Activated CD4-positive, alpha-beta memory T cell treated with anti-CD3 and anti-CD28 coated beads, Interleukin-2, amount 10 ng/mL, durations not matched to agents 7 days and 5 days (primary cell): ENCODE data around the gene CLEC16A. TPM values are rescaled to one million over a fixed set of nuclear protein-coding genes. Genes with fewer than 3 reads are reported as not detected.
A peak's percentile ranks its signal among the peaks of the same experiment; 100 is the strongest.
"Not testable (repeated sequence)": the region's sequence is repeated elsewhere in the genome, so short reads cannot be mapped to it uniquely, and the experiment has no call there.

ENCODE experiments used
- CTCF ChIA-PET: fragments of 350-600 bp; sonication (Branson Sonifier 250); formaldehyde crosslinking; loops from one replicate; lab custom pipeline; 2021; ENCODE audit warnings: antibody characterized with exemption, inconsistent platforms; lab: Charles Lee
- POLR2A ChIA-PET: fragments of 350-600 bp; sonication (Branson Sonifier 250); formaldehyde crosslinking; loops from one replicate; lab custom pipeline; 2021; ENCODE audit warnings: antibody characterized with exemption; lab: Charles Lee
- DNase-seq: peaks from one replicate; pipeline ENCODE4 v3.0.0-alpha.2; 2020
- H3K27ac Mint-ChIP-seq: one replicate; pipeline ENCODE4 v1.8.0; 2021; ENCODE audit warnings: mild to moderate bottlenecking, mixed read lengths
- H3K27me3 Mint-ChIP-seq: one replicate; pipeline ENCODE4 v1.8.0; 2021; ENCODE audit warnings: mixed read lengths
- H3K36me3 Mint-ChIP-seq: one replicate; pipeline ENCODE4 v1.8.0; 2021; ENCODE audit warnings: low read depth, mixed read lengths
- H3K4me1 Mint-ChIP-seq: one replicate; pipeline ENCODE4 v1.8.0; 2021; ENCODE audit warnings: mixed read lengths
- H3K4me3 Mint-ChIP-seq: one replicate; pipeline ENCODE4 v1.8.0; 2021; ENCODE audit warnings: mild to moderate bottlenecking, mixed read lengths
- H3K9me3 Mint-ChIP-seq: one replicate; pipeline ENCODE4 v1.8.0; 2021; ENCODE audit warnings: mixed read lengths
- total RNA-seq, 2 experiments: library from RNA; stranded (reverse); gene quantifications; one replicate each; pipeline ENCODE4 v1.2.3, GENCODE V29; 2021

The CLEC16A gene
- total RNA-seq, 2 experiments from 2014 or later = 30.3 to 32.4 TPM

- Mint-ChIP-seq H3K27me3 (no peaks in the 10 kb centered on the region), H3K36me3 (peaks cover 40% of the 10 kb centered on the region), H3K9me3 (peaks cover 4% of the 10 kb centered on the region), H3K4me1 (peaks cover 82% of the 10 kb centered on the region), H3K4me3 (peak overlapping the region; percentile 57), H3K27ac (peak overlapping the region; percentile 95)
- DNase-seq = peak; percentile 87
- ChIA-PET POLR2A (interaction anchor here (0.6 to 15.3 kb wide), 27 partner anchors 11 to 833 kb away, joined by 3 to 309 read pairs (median 3); partner anchors contain the start of genes CIITA, LITAF, SOCS1 and TXNDC11), CTCF (interaction anchor here (0.5 to 12.6 kb wide), 51 partner anchors 8 to 1104 kb away, joined by 3 to 233 read pairs (median 5); partner anchors contain the start of genes SOCS1 and ZC3H7A)
Observed at GRCh38 chr16:10964039-10964890, 19.9 kb downstream of the CLEC16A start.

- Mint-ChIP-seq H3K4me3 (peak overlapping the region; percentile 57), H3K4me1 (peaks cover 84% of the 10 kb centered on the region), H3K27ac (peak overlapping the region; percentile 95), H3K9me3 (peaks cover 4% of the 10 kb centered on the region), H3K27me3 (no peaks in the 10 kb centered on the region), H3K36me3 (peaks cover 40% of the 10 kb centered on the region)
- ChIA-PET CTCF (interaction anchor here (0.8 to 12.6 kb wide), 34 partner anchors 8 to 1103 kb away, joined by 3 to 233 read pairs (median 6); partner anchors contain the start of gene SOCS1), POLR2A (interaction anchor here (0.6 to 15.3 kb wide), 27 partner anchors 8 to 777 kb away, joined by 3 to 309 read pairs (median 3); partner anchors contain the start of genes LITAF, SOCS1 and TXNDC11)
- DNase-seq = peak; percentile 78
Observed at GRCh38 chr16:10964891-10965326, 20.5 kb downstream of the CLEC16A start.

- Mint-ChIP-seq H3K4me1 (peaks cover 83% of the 10 kb centered on the region), H3K27ac (peak overlapping the region; percentile 95), H3K9me3 (peaks cover 4% of the 10 kb centered on the region), H3K36me3 (peaks cover 40% of the 10 kb centered on the region), H3K4me3 (peak overlapping the region; percentile 57), H3K27me3 (no peaks in the 10 kb centered on the region)
- ChIA-PET POLR2A (interaction anchor here (0.6 to 15.3 kb wide), 24 partner anchors 8 to 777 kb away, joined by 3 to 309 read pairs (median 4); partner anchors contain the start of genes LITAF, SOCS1 and TXNDC11), CTCF (interaction anchor here (0.6 to 12.6 kb wide), 32 partner anchors 7 to 1102 kb away, joined by 3 to 233 read pairs (median 6); partner anchors contain the start of gene SOCS1)
- peak; percentile 44 for DNase-seq
Observed at GRCh38 chr16:10965440-10966061, 21.2 kb downstream of the CLEC16A start.

- ChIA-PET CTCF (interaction anchor here (1.2 to 12.6 kb wide), 8 partner anchors 12 to 440 kb away, joined by 3 to 233 read pairs (median 18); partner anchors contain the start of gene SOCS1), POLR2A (interaction anchor here (1.0 to 15.3 kb wide), 11 partner anchors 9 to 389 kb away, joined by 3 to 309 read pairs (median 5); partner anchors contain the start of gene SOCS1)
- peaks cover 4% of the 10 kb centered on the region for H3K9me3 Mint-ChIP-seq
- H3K27ac Mint-ChIP-seq = peak overlapping the region; percentile 95
- no peak for DNase-seq
- H3K4me3 Mint-ChIP-seq = no peak overlapping the region
- H3K36me3 Mint-ChIP-seq = peaks cover 46% of the 10 kb centered on the region
- no peaks in the 10 kb centered on the region for H3K27me3 Mint-ChIP-seq
- peaks cover 84% of the 10 kb centered on the region for H3K4me1 Mint-ChIP-seq
Observed at GRCh38 chr16:10966129-10966528, 21.8 kb downstream of the CLEC16A start.

- POLR2A ChIA-PET = interaction anchor here (1.3 to 15.3 kb wide), 5 partner anchors 14 to 288 kb away, joined by 4 to 309 read pairs (median 4); partner anchors contain the start of gene SOCS1
- DNase-seq = peak; percentile 30
Observed at GRCh38 chr16:10966559-10966958, 22.2 kb downstream of the CLEC16A start.

GRCh38 chr16:10967986-10968385, 23.6 kb downstream of the CLEC16A start:
- peaks cover 49% of the 10 kb centered on the region for H3K36me3 Mint-ChIP-seq
- peaks cover 86% of the 10 kb centered on the region for H3K4me1 Mint-ChIP-seq
- CTCF ChIA-PET = interaction anchor here (0.8 to 12.6 kb wide), 4 partner anchors 15 to 389 kb away, joined by 3 to 233 read pairs (median 6); partner anchors contain the start of gene SOCS1
- DNase-seq = no peak
- POLR2A ChIA-PET = interaction anchor here (0.8 to 15.3 kb wide), 5 partner anchors 12 to 387 kb away, joined by 3 to 309 read pairs (median 4); partner anchors contain the start of gene SOCS1
- H3K27ac Mint-ChIP-seq = no peak overlapping the region
- no peaks in the 10 kb centered on the region for H3K27me3 Mint-ChIP-seq
- no peak overlapping the region for H3K4me3 Mint-ChIP-seq
- peaks cover 4% of the 10 kb centered on the region for H3K9me3 Mint-ChIP-seq

More at GRCh38 chr16:10966559-10966958, 22.2 kb downstream of the CLEC16A start:
- H3K4me3 Mint-ChIP-seq, H3K27me3 Mint-ChIP-seq, H3K9me3 Mint-ChIP-seq: not testable (repeated sequence)
- peak overlapping the region; percentile 95 for H3K27ac Mint-ChIP-seq
- CTCF ChIA-PET = interaction anchor here (1.2 to 12.6 kb wide), 6 partner anchors 12 to 440 kb away, joined by 3 to 233 read pairs (median 18); partner anchors contain the start of gene SOCS1
- peaks cover 49% of the 10 kb centered on the region for H3K36me3 Mint-ChIP-seq
- peaks cover 84% of the 10 kb centered on the region for H3K4me1 Mint-ChIP-seq

GRCh38 chr16:10968498-10968897, 24.1 kb downstream of the CLEC16A start:
- Mint-ChIP-seq H3K4me3 (no peak overlapping the region), H3K4me1 (peaks cover 86% of the 10 kb centered on the region), H3K36me3 (peaks cover 49% of the 10 kb centered on the region), H3K9me3 (peaks cover 4% of the 10 kb centered on the region), H3K27ac (no peak overlapping the region), H3K27me3 (no peaks in the 10 kb centered on the region)
- no peak for DNase-seq
- ChIA-PET POLR2A (interaction anchor here (0.8 to 15.3 kb wide), 5 partner anchors 12 to 386 kb away, joined by 3 to 309 read pairs (median 3); partner anchors contain the start of gene SOCS1), CTCF (interaction anchor here (0.8 to 12.6 kb wide), 7 partner anchors 14 to 438 kb away, joined by 3 to 233 read pairs (median 4); partner anchors contain the start of gene SOCS1)

- CTCF ChIA-PET = interaction anchor here (1.0 to 12.6 kb wide), 8 partner anchors 11 to 437 kb away, joined by 3 to 233 read pairs (median 4); partner anchors contain the start of gene SOCS1
- DNase-seq = no peak
- Mint-ChIP-seq H3K4me1 (peaks cover 84% of the 10 kb centered on the region), H3K36me3 (peaks cover 48% of the 10 kb centered on the region), H3K9me3 (peaks cover 4% of the 10 kb centered on the region), H3K4me3 (no peak overlapping the region), H3K27ac (no peak overlapping the region), H3K27me3 (no peaks in the 10 kb centered on the region)
- POLR2A ChIA-PET = interaction anchor here (1.3 to 15.3 kb wide), 3 partner anchors 14 to 285 kb away, joined by 3 to 309 read pairs (median 5); partner anchors contain the start of gene SOCS1
Observed at GRCh38 chr16:10969615-10970014, 25.3 kb downstream of the CLEC16A start.

GRCh38 chr16:10970065-10970464, 25.7 kb downstream of the CLEC16A start:
- Mint-ChIP-seq H3K27me3 (no peaks in the 10 kb centered on the region), H3K4me3 (no peak overlapping the region), H3K4me1 (peaks cover 84% of the 10 kb centered on the region), H3K27ac (no peak overlapping the region), H3K36me3 (peaks cover 52% of the 10 kb centered on the region), H3K9me3 (peaks cover 4% of the 10 kb centered on the region)
- DNase-seq = no peak
- POLR2A ChIA-PET = interaction anchor here (1.3 to 15.3 kb wide), 3 partner anchors 14 to 285 kb away, joined by 3 to 309 read pairs (median 5); partner anchors contain the start of gene SOCS1
- CTCF ChIA-PET = interaction anchor here (1.0 to 12.6 kb wide), 6 partner anchors 10 to 437 kb away, joined by 3 to 233 read pairs (median 4); partner anchors contain the start of gene SOCS1

- H3K27ac Mint-ChIP-seq = peak overlapping the region; percentile 82
- no peaks in the 10 kb centered on the region for H3K9me3 Mint-ChIP-seq
- POLR2A ChIA-PET = interaction anchor here (0.8 to 15.3 kb wide), 7 partner anchors 12 to 385 kb away, joined by 3 to 309 read pairs (median 4); partner anchors contain the start of gene SOCS1
- H3K36me3 Mint-ChIP-seq = peaks cover 46% of the 10 kb centered on the region
- H3K4me1 Mint-ChIP-seq = peaks cover 74% of the 10 kb centered on the region
- H3K4me3 Mint-ChIP-seq = no peak overlapping the region
- CTCF ChIA-PET = interaction anchor here (0.5 to 12.6 kb wide), 33 partner anchors 7 to 563 kb away, joined by 3 to 233 read pairs (median 4); partner anchors contain the start of gene SOCS1
- no peaks in the 10 kb centered on the region for H3K27me3 Mint-ChIP-seq
- DNase-seq = peak; percentile 50
Observed at GRCh38 chr16:10971560-10971961, 27.2 kb downstream of the CLEC16A start.

- POLR2A ChIA-PET = interaction anchor here (0.6 to 15.3 kb wide), 11 partner anchors 8 to 382 kb away, joined by 3 to 309 read pairs (median 4); partner anchors contain the start of gene SOCS1
- DNase-seq = no peak
- Mint-ChIP-seq H3K27me3 (no peaks in the 10 kb centered on the region), H3K36me3 (peaks cover 43% of the 10 kb centered on the region), H3K4me1 (peaks cover 74% of the 10 kb centered on the region), H3K27ac (peak overlapping the region; percentile 82), H3K4me3 (peak overlapping the region; percentile 0), H3K9me3 (no peaks in the 10 kb centered on the region)
- CTCF ChIA-PET = interaction anchor here (1.0 to 12.6 kb wide), 20 partner anchors 8 to 433 kb away, joined by 3 to 233 read pairs (median 4); partner anchors contain the start of gene SOCS1
Observed at GRCh38 chr16:10972108-10972818, 27.9 kb downstream of the CLEC16A start.
